ENCODE measurements around the gene GPR55. TPM values are rescaled to one million over a fixed set of nuclear protein-coding genes. Genes with fewer than 3 reads are reported as not detected.
A peak's percentile ranks its signal among the peaks of the same experiment; 100 is the strongest.

Gene GPR55
- total RNA-seq, 2 donors from 2014 or later = not detected

DNA sequence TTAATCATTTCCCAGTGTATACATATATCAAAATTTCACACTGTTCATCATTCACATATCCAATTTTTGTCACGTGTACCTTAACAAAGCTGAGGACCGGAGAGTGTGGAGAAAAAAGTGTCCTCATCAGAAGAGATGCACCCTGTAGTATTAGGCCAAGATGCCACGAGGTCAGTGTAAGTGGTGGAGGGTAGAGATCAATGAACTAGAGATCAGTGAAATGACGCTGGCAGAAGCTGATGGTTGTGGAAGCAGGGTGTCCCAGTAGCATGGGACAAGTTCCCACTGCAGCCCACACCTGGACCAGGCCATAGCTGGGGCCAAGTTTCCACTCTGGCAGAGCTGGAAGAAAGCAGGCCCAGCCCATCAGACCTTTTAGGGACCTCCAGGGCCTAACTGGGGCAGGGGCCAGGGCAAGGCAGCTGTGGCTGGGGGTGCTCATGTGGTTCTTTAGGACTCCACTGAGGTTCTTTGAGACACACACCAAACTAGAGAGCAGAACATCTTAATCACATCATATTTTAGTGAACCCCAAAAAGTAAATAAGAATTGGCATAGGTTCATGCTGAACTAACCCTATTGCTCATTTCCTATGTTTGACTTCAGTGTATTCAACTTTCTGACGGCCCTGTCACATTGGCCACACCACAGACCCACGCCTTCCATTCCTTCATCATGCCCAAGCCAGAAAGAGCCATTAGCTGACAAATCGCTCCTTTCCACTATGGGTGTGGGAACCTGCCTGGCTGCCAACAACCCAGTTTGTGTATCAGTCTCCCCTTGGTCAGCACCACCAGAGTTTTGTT, 21.6 kb upstream of the GPR55 start:
- ATAC-seq (no peak), DNase-seq (no peak)
- intact Hi-C loops (cut with DNase I) = no loop called here
- Histone ChIP-seq H3K27ac (no peak overlapping the region), H3K36me3 (replicated peaks in 1 of 2; ENCODE audit: insufficient read depth in 1 of 2, low read depth in 2 of 2) (no peaks in the 10 kb centered on the region), H3K4me3 (no peak overlapping the region), H3K9me3 (no peaks in the 10 kb centered on the region), H3K27me3 (no peaks in the 10 kb centered on the region), H3K4me1 (no peaks in the 10 kb centered on the region)
- no peak for TF ChIP-seq POLR2A (IDR thresholded peaks at IDR 0.05)
- TF ChIP-seq, protein P1, sequence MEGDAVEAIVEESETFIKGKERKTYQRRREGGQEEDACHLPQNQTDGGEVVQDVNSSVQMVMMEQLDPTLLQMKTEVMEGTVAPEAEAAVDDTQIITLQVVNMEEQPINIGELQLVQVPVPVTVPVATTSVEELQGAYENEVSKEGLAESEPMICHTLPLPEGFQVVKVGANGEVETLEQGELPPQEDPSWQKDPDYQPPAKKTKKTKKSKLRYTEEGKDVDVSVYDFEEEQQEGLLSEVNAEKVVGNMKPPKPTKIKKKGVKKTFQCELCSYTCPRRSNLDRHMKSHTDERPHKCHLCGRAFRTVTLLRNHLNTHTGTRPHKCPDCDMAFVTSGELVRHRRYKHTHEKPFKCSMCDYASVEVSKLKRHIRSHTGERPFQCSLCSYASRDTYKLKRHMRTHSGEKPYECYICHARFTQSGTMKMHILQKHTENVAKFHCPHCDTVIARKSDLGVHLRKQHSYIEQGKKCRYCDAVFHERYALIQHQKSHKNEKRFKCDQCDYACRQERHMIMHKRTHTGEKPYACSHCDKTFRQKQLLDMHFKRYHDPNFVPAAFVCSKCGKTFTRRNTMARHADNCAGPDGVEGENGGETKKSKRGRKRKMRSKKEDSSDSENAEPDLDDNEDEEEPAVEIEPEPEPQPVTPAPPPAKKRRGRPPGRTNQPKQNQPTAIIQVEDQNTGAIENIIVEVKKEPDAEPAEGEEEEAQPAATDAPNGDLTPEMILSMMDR (IDR thresholded peaks at IDR 0.05) = no peak
- 64 to 66% methylated on average over 7 of the region's 7 CpGs for WGBS, 2 donors

GRCh38 chr2:230944757-230945372, 19.8 kb upstream of the GPR55 start:
- intact Hi-C loops (cut with DNase I) = no loop called here
- no peak for DNase-seq
- TF ChIP-seq, protein P1 (IDR thresholded peaks at IDR 0.05) = no peak
- TF ChIP-seq POLR2A (IDR thresholded peaks at IDR 0.05) = no peak
- no peaks in the 10 kb centered on the region for H3K4me1 ChIP-seq
- H3K27ac ChIP-seq = no peak overlapping the region
- no peaks in the 10 kb centered on the region for H3K9me3 ChIP-seq
- no peak overlapping the region for H3K4me3 ChIP-seq
- no peak for ATAC-seq
- H3K36me3 ChIP-seq (replicated peaks in 1 of 2; ENCODE audit: insufficient read depth in 1 of 2, low read depth in 2 of 2) = no peaks in the 10 kb centered on the region
- 86 to 90% methylated on average over 19 to 21 of the region's 21 CpGs for WGBS, 2 donors
- H3K27me3 ChIP-seq = no peaks in the 10 kb centered on the region

GRCh38 chr2:230944123-230944653, 19.1 kb upstream of the GPR55 start:
- intact Hi-C loops (cut with DNase I) = no loop called here
- Histone ChIP-seq H3K27me3 (no peaks in the 10 kb centered on the region), H3K4me1 (no peaks in the 10 kb centered on the region), H3K9me3 (no peaks in the 10 kb centered on the region), H3K4me3 (no peak overlapping the region), H3K36me3 (replicated peaks in 1 of 2; ENCODE audit: insufficient read depth in 1 of 2, low read depth in 2 of 2) (no peaks in the 10 kb centered on the region), H3K27ac (no peak overlapping the region)
- WGBS, 2 donors = 66 to 69% methylated on average over 11 of the region's 11 CpGs
- DNase-seq = no peak
- ATAC-seq = no peak
- TF ChIP-seq, protein P1 (IDR thresholded peaks at IDR 0.05) = no peak
- no peak for TF ChIP-seq POLR2A (IDR thresholded peaks at IDR 0.05)

- peak in 1 of 4 donors; percentile 30 for DNase-seq
- WGBS, 2 donors = 57 to 81% methylated on average over 17 to 19 of the region's 19 CpGs
- Histone ChIP-seq H3K4me1 (no peaks in the 10 kb centered on the region), H3K27ac (no peak overlapping the region), H3K27me3 (no peaks in the 10 kb centered on the region), H3K36me3 (replicated peaks in 1 of 2; ENCODE audit: insufficient read depth in 1 of 2, low read depth in 2 of 2) (no peaks in the 10 kb centered on the region), H3K4me3 (no peak overlapping the region), H3K9me3 (no peaks in the 10 kb centered on the region)
- TF ChIP-seq, protein P1 (IDR thresholded peaks at IDR 0.05) = no peak
- no peak for TF ChIP-seq POLR2A (IDR thresholded peaks at IDR 0.05)
- intact Hi-C loops (cut with DNase I) = no loop called here
- ATAC-seq = no peak
These were observed 18.2 kb upstream of the GPR55 start for GRCh38 chr2:230942920-230943896.
